Type B pancreatic cell (in vitro differentiated cells): Measurements from ENCODE around the gene PODXL. TPM values are rescaled to one million over a fixed set of nuclear protein-coding genes. Genes with fewer than 3 reads are reported as not detected.
A peak's percentile ranks its signal among the peaks of the same experiment; 100 is the strongest.
"Not testable (repeated sequence)": the region's sequence is repeated elsewhere in the genome, so short reads cannot be mapped to it uniquely, and the experiment has no call there.

Experiments
- DNase-seq: peaks from one replicate; pipeline ENCODE4 v3.0.0; 2021; ENCODE audit warnings: mixed read lengths; ENCODE audit not compliant: unreplicated experiment; ENCODE audit errors: extremely low spot score
- H3K27ac Mint-ChIP-seq: 2 replicates; pipeline ENCODE4 v1.8.0; 2021; ENCODE audit warnings: mild to moderate bottlenecking, mixed read lengths
- H3K27me3 Mint-ChIP-seq: 2 replicates; pipeline ENCODE4 v1.8.0; 2021; ENCODE audit warnings: mixed read lengths
- H3K36me3 Mint-ChIP-seq: 2 replicates; pipeline ENCODE4 v1.8.0; 2021; ENCODE audit warnings: mixed read lengths
- H3K4me1 Mint-ChIP-seq: one replicate; pipeline ENCODE4 v1.8.0; 2021; ENCODE audit warnings: mixed read lengths; ENCODE audit not compliant: unreplicated experiment
- H3K4me3 Mint-ChIP-seq: 2 replicates; pipeline ENCODE4 v1.8.0; 2021; ENCODE audit warnings: mild to moderate bottlenecking, mixed read lengths
- H3K9me3 Mint-ChIP-seq: 2 replicates; pipeline ENCODE4 v1.8.0; 2021; ENCODE audit warnings: mixed read lengths
- total RNA-seq: library from RNA; stranded (reverse); gene quantifications from 2 replicates; pipeline ENCODE4 v1.2.1, GENCODE V29; 2021; ENCODE audit warnings: low replicate concordance
- TF ChIP-seq, protein P1 (sequence below): fragments of 200-600 bp; sonication (generic); conservative IDR thresholded peaks from 2 replicates; pipeline ENCODE4 v1.5.0; 2021; ENCODE audit warnings: antibody characterized with exemption, mild to moderate bottlenecking

PODXL gene
- total RNA-seq, 1 donor from 2014 or later, result 44.1 TPM

DNA sequence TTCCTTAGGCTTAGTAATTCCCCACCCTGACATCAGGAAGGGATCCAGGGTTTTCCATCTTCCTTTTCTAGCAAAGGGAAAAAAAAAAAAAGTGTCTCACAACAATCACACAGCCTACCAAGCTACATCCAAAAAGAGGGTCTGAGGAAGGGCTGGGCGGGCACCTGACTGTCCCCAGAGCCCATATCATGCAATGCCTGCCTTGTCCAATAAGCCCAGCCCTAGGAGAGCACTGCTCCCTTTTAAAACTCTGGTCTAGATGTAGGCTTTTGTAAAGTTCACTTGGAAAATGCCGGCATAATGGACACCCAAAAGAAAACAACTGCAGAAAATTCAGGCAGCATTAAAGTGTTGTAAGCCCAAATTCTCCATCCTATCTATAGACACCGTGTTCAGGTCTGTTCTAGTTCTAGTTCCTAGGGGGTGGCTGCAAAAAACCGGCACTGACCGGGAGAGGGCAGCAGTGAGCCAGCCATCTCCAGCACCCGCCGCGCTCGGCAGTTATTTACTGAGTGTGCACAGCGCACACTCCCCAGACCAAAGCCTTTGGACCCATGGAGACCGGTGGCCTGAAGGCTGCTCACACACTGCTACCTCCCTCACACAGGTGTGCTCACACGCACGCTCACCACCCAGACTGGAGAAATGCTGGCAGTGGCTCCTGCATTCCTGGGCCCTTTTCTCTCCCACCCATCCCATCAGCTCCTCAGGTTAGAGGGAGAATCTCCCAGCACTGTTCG lies 48.7 kb downstream of the PODXL start:
- no peaks in the 10 kb centered on the region for H3K9me3 Mint-ChIP-seq
- H3K4me1 Mint-ChIP-seq, result peaks cover 19% of the 10 kb centered on the region
- peak overlapping the region; percentile 58 for H3K27ac Mint-ChIP-seq
- TF ChIP-seq, protein P1, sequence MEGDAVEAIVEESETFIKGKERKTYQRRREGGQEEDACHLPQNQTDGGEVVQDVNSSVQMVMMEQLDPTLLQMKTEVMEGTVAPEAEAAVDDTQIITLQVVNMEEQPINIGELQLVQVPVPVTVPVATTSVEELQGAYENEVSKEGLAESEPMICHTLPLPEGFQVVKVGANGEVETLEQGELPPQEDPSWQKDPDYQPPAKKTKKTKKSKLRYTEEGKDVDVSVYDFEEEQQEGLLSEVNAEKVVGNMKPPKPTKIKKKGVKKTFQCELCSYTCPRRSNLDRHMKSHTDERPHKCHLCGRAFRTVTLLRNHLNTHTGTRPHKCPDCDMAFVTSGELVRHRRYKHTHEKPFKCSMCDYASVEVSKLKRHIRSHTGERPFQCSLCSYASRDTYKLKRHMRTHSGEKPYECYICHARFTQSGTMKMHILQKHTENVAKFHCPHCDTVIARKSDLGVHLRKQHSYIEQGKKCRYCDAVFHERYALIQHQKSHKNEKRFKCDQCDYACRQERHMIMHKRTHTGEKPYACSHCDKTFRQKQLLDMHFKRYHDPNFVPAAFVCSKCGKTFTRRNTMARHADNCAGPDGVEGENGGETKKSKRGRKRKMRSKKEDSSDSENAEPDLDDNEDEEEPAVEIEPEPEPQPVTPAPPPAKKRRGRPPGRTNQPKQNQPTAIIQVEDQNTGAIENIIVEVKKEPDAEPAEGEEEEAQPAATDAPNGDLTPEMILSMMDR, result peak; percentile 93
- H3K27me3 Mint-ChIP-seq, result no peaks in the 10 kb centered on the region
- H3K36me3 Mint-ChIP-seq, result no peaks in the 10 kb centered on the region
- H3K4me3 Mint-ChIP-seq, result no peak overlapping the region
- peak; percentile 84 for DNase-seq

DNA sequence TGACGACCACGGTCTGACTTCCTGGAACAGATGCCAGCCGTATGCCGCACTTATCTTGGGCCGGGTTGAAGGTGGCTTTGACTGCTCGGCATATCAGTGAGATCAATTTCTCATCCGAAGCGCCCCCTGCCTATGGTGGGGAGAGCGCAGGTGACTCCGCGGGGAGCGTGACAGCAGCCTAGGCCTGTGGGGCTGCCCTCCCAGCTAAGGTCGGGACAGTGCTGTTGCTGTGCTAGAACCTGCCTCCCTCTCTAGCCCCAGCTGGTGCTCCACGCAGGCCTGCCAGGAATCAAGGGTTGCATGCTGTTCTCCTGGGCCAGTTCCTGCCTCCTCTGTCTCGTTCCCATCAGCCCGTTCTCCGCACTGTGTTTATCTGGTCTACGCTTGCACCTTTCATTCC lies 49.8 kb downstream of the PODXL start:
- TF ChIP-seq, protein P1, result no peak
- H3K36me3 Mint-ChIP-seq, result no peaks in the 10 kb centered on the region
- H3K9me3 Mint-ChIP-seq, result no peaks in the 10 kb centered on the region
- no peak for DNase-seq
- no peak overlapping the region for H3K27ac Mint-ChIP-seq
- no peaks in the 10 kb centered on the region for H3K27me3 Mint-ChIP-seq
- H3K4me3 Mint-ChIP-seq, result no peak overlapping the region
- H3K4me1 Mint-ChIP-seq, result peaks cover 25% of the 10 kb centered on the region

DNA sequence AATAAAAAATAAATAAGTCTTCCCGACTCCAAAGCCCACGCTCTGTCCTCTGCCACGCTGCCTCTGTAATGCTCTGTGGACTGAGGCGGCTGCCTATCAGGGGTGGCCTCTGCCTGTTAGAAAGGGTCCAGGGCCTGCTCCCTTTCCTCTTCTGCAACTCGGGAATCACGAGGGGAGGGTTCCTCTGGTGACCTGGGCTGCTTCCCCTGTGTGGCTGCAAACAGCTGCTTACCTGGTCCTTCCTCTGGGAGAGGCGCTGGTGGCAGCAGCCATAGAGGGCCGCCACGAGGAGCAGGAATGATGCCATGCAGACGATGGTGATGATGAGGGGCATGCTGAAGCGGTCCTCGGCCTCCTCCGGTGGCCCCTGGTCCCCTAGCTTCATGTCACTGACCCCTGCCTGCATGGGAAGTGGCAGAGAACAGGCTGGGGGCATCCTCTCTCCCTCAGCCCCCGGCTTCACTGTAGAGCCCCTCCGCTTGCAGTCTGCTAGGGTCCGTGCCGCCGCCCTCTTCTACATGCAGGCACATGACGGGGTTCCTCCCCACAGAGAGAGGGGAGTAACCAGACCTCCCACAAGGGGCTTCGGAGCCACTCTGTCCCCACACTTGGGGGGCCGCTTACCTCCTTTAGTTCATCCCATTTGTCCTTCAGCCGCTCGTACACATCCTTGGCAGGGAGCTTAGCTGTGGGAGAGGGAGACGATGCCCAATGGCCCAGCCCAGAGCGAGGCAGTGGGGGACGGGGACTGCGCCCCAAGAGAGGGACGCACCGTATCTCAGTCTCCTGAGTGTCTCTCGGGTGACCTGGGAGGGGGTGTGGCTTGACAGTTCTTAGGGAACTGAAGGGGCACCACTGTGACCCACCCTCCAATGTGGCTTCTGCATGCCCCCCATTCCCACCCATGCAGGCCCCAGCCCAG lies 50.5 kb downstream of the PODXL start:
- TF ChIP-seq, protein P1, result no peak
- no peak for DNase-seq
- H3K9me3 Mint-ChIP-seq, result no peaks in the 10 kb centered on the region
- H3K4me1 Mint-ChIP-seq, result peaks cover 28% of the 10 kb centered on the region
- H3K27me3 Mint-ChIP-seq, result no peaks in the 10 kb centered on the region
- H3K27ac Mint-ChIP-seq, result no peak overlapping the region
- no peak overlapping the region for H3K4me3 Mint-ChIP-seq
- no peaks in the 10 kb centered on the region for H3K36me3 Mint-ChIP-seq

DNA sequence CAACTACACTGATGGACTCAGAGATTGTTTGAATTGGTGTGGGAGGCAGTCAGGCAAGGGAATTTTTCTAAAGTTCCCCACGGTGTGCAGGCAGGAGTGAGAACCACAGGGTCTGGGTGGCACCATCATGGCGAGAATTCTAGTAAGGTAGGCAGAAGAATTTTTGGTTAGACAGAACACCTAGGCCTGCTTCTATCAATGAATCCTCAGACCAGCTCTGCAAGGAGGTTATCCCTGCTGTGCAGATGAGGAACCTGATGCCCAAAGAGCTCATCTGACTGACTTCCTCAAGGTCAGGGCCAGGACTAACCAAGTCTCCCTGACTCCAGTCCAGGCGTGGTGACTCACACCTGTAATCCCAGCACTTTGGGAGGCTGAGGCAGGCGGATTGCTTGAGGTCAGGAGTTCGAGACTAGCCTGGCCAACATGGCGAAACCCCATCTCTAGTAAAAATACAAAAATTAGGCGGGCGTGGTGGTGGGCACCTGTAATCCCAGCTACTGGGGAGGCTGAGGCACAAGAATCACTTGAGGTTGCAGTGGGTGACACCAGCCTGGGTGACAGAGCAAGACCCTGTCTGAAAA lies 51.3 kb downstream of the PODXL start:
- H3K27me3 Mint-ChIP-seq, H3K36me3 Mint-ChIP-seq: not testable (repeated sequence)

DNA sequence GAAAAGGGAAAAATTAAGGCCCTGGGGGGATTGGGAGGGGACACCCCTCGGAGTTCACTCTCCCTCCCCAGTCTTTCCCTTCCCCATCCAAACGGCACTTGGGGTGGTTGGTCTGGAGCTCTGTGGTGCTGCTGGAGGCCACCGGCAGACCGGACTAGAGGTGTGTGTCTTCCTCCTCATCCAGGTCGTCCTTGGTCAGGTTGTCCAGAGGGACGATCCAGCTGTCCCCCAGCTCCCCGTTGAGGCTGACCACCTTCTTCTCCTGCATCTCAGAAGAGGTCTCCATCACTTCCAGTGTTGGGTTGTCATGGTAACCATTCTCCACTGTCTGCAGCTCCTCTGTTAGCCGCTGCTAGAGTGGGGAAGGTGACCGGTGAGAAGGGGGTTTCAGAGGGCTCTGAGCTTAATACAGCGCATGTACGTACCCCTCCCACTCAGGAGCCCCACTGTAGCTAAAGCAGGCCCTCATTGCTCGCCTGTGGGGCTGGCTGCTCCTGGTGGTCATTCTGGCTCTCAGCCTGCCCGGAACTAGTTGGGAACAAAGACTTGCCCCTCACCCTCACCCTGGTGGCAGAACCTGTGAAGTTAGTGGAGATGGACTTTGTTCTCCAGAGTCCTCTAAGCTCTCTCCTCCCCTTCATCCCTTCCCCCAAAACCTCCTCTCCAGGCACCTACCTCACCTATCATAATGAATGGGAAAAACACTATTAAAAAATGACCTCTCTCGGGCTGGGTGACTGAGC lies 52.1 kb downstream of the PODXL start:
- no peak for DNase-seq
- Mint-ChIP-seq H3K4me3 (no peak overlapping the region), H3K27ac (peak overlapping the region; percentile 61), H3K27me3 (no peaks in the 10 kb centered on the region), H3K9me3 (no peaks in the 10 kb centered on the region), H3K36me3 (no peaks in the 10 kb centered on the region), H3K4me1 (peaks cover 31% of the 10 kb centered on the region)
- TF ChIP-seq, protein P1, result no peak

More for the DNA sequence above, 51.3 kb downstream of the PODXL start:
- H3K4me3 Mint-ChIP-seq, DNase-seq, H3K9me3 Mint-ChIP-seq: not testable (repeated sequence)
- H3K27ac Mint-ChIP-seq, result peak overlapping the region; percentile 61
- peaks cover 31% of the 10 kb centered on the region for H3K4me1 Mint-ChIP-seq
